DMS153 (cell line): ENCODE results near the gene FAM237B.
"Not testable (repeated sequence)": the region's sequence is repeated elsewhere in the genome, so short reads cannot be mapped to it uniquely, and the experiment has no call there.

ENCODE experiments used
- DNase-seq: peaks from one replicate; lab custom pipeline; 2025; lab: John Stamatoyannopoulos, UW

Gene FAM237B

DNA sequence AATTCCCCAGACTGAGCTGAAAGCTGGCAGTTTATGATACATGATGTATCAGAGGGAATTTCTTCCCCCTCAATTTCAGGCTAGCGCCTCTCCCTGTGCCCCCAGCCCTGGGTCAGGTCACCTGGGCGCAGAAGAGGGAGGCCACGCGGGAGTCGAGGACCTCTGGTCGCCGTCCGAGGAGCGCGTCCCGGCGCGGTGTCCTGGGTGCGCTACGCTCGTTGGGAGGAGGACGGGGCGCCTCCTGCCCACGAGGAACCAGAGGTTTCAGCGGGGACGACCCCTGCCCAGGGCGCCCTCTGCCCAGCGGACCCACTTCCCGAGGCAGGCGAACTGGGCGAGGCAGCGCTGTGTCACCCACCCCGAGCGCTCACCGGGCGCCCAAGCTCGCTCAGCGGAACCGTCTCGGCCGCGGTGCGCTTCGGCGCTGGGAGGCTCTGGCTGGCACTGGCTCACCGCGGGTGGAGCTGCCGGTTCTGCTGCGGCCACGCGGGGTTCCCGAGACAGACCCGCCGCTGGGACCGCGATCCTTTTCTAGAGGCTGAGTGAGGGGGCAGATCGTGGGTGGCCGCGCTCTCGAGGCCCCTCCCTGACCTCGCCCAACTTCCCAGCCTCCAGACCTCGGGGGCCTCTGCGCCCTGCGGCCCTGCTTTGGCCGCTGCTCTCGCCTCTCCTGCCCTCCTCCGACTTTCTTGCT is at the start of gene FAM237B:
Gene FAM237B, minus strand, starts transcription at position 504 of the 694 bp plus-strand sequence. CDS start 1,556 bp downstream, outside the sequence.
- no peak for DNase-seq

DNA sequence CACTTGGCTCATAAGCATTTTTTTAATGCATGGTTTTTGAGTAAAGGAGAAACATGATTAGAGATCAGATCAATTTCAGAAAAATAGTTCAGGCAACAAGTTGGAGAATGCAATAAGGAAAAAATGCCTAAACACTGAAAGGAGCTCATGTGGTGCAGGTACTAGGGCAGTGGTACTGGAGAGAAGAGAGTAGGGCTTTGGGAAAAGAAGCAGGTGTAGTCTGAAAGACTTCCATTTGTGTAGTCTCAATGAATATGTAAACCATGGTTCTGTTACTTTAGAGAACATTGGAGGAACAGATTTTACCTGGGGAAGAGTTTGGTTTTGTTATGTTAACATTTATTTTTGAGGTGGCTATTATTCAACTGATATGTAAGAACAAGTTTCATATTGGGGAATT is 30.9 kb upstream of the FAM237B start:
- no peak for DNase-seq

DNA sequence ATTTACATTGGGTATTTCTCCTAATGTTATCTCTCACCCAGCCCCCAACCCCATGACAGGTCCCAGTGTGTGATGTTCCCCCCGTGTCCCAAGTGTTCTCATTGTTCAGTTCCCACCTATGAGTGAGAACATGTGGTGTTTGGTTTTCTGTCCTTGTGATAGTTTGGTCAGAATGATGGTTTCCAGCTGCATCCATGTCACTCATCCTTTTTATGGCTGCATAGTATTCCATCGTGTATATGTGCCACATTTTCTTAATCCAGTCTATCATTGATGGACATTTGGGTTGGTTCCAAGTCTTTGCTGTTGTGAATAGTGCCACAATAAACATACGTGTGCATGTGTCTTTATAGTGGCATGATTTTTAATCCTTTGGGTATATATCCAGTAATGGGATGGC is 28.9 kb upstream of the FAM237B start:
- not testable (repeated sequence) for DNase-seq

DNA sequence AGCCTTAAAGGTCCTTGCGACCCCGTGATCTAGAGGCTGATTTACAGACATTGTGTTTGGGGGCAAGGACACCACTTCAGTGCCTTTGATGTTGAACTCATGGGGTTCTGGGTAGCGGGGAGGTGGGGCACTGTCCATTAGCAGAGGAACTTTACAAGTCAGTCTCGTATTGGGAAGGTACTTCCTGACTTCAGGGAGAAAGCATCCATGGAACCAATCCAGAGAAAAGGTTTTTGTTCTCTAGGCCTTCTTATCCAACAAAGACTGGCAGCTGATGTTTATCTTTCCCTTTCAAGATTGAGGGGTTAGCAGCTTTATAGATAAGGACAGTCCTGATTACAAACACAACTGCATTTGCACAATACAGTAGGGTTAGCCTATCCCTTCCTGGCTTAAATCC is 28.2 kb upstream of the FAM237B start:
- DNase-seq, result no peak

DNA sequence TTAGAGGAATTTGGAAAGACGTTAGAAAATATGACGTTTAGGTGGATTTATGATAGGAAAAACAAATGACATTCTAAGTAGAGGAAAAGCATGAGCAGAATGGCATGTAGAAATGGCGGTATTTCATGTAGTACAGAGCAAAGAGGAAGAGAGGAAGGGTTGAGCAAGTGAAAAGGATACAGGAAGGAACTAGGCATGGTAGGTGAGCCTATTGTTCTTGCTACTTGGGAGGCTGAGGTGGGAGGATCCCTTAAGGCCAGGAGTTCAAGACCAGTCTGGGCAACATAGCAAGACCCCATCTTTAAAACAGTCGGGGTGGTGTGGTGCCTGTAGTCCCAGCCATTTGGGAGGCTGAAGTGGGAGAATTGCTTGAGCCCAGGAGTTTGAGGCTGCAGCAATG is 26.7 kb upstream of the FAM237B start:
- DNase-seq, result no peak

DNA sequence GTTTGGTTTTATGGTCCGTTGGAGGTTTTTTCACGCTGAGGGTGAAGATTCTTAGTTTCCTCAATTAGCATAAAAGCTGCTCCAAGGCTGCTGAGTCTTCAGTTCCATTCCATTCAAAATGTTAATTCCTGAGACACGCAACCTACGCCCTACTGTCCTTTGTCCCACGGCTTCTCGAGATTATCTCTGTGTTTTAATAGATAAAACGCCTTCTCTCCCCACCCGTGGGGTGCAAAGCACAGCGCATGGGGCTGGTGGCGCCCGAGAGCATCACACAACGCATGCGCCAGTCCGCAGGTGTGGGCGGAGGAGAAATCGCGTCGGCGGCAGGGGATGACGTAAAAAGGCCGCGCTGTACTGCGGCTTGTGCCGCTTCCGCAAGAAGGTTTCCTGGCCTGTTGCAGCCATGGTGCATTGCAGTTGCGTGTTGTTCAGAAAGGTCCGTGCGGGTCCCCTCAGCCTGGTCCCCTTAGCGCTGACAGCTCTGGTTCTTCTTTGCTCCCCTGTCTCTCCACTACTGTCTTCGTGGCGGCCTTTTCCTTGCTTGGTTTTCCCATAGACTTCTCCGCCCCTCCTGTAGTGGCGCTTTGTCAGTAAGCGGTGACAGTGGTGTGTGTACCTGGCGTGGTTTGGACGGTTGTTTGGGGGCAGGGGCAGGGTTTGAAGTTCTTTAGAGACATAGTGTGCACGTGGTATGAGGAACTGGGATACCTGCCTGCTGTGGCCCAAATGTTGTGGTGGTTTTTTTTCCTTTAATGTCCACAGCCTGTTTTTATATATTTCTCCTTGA is 25.4 kb upstream of the FAM237B start, which contains the start of gene GTPBP10:
Gene GTPBP10, plus strand, starts transcription at position 381 of the 790 bp plus-strand sequence. Its CDS starts 26 bp downstream, at position 407.
- peak; percentile 84 for DNase-seq

DNA sequence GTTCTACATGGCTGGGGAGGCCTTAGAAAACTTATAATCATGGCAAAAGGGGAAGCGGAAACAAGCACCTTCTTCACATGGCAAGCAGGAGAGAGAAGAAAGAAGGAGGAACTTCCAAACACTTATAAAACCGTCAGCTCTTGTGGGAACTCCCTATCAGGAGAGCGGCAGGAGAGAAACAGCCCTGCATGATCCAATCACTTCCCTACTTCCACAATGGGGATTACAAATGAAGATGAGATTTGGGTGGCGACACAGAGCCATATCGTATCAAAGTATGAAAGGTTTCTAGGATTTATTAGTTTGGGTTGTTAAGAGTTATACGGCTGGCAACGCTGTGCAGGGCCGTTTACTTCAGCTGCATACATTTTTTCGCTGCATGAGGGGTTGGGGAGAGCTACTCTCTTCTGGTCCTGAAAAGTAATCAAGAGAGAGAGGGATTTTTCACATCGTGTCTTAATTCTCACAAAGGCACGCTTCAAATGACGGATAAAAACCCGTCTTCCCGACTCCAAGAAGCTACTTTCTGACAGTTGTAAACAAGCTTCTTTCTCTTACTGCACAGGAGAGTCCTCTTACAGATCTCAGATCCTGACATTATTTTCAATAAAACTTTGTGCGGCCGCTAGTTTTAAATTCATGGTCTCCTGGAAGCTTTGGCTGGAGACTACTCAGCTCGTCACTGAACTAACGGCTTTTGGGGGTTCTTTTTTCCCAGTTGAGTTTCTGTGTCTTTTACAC is 24.7 kb upstream of the FAM237B start:
- DNase-seq, result no peak

DNA sequence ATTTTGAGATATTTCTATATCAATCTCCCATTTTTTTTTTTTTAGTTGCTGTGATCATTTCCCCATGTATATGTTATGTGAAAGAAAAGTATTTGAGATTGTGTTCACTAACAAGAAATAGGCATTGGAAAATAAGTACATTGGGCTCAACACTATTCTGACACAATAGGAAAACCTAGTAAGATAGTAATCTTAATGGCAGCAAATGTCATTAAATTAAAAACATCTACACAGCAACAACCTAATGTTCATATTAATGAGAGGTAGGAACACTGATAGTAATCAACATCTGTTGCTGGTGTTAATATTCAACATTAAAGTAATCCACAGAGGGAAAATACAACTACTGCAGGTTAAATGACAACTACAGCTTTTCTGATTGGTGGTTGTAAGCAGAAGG is 23.9 kb upstream of the FAM237B start:
- DNase-seq, result no peak

DNA sequence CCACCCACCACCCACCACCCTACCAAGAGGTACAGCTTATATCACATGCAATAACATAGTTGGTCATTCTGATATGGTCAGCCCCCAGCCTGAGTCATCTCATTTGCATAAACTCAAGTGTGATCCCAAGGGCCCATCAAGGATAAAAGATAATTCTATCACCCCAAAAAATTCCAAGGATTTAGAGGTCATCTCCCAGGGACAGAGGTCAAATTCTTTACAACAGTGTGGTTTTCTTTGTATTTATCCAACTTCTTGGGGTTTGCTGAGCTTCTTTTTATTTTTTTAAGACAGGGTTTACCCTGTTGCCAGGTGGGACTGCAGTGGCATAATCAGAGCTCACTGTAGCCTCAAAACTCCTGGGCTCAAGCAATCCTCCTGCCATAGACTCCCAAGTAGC is 16.0 kb upstream of the FAM237B start:
- DNase-seq, result no peak

DNA sequence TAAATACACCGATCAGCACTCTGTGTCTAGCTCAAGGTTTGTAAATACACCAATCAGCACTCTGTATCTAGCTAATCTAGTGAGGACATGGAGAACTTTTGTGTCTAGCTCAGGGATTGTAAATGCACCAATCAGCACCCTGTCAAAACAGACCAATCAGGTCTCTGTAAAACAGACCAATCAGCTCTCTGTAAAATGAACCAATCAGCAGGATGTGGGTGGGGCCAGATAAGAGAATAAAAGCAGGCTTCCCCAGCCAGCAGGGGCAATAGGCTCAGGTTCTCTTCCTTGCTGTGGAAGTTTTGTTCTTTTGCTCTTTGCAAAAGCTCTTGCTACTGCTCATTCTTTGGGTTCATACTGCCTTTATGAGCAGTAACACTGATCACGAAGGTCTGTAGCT is 13.8 kb upstream of the FAM237B start:
- not testable (repeated sequence) for DNase-seq

DNA sequence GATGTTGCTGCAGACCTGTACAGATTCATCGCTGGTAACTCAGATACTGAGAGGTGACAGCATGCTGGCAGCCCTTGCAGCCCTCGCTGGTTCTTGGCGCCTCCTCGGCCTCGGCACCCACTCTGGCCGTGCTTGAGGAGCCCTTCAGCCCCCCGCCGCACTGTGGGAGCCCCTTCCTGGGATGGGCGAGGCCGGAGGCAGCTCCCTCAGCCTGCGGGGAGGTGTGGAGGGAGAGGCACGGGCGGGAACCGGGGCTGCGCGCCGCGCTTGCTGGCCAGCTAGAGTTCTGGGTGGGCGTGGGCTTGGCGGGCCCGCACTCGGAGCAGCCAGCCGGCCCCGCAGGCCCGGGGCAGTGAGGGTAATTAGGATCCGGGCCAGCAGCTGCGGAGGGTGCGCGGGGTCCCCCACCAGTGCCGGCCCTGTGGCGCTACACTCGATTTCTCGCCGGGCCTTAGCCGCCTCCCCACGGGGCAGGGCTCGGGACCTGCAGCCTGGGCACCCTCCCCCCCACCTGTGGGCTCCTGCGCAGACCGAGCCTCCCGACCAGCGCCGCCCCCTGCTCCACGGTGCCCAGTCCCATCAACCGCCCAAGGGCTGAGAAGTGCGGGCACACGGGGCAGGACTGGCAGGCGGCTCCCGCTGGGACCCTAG is 13.2 kb upstream of the FAM237B start:
- no peak for DNase-seq

DNA sequence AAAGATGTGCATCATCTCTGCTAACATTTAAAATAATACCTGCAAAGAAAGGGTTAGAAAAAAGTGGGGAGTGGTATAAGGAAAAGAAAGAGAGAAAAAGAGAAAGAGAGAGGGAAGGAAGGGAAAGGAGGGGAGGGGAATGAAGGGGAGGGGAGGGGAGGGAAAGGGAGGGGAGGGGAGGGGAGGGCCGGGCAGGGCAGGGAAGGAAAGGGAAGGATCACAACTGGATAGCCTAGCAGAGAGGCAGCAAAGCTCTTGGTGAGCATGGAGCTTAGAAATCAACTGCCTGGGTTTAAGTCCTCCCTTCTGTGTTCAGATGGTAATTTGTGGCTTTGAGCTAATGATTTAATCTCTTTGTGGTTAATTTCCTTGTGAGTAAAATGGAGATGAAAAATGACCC is 5.4 kb upstream of the FAM237B start:
- no peak for DNase-seq

DNA sequence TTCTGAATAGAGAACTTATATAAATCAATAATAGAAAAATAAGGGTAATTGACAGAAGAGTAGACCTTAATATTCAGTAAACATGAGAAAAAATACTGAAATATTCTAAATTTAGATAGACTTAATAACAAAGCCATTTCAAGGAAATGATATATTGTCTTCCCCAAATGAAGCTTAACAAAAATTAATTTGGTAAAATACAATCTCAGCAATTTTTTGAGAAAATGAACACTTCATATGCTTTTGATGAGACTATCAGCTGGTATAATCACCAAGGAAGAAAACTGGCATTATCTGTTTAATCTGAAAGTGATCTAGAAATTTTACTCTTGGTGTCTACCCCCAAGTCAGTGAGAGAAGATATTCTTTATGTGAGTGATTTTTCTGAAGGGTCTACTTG is 1.7 kb upstream of the FAM237B start:
- DNase-seq, result no peak

DNA sequence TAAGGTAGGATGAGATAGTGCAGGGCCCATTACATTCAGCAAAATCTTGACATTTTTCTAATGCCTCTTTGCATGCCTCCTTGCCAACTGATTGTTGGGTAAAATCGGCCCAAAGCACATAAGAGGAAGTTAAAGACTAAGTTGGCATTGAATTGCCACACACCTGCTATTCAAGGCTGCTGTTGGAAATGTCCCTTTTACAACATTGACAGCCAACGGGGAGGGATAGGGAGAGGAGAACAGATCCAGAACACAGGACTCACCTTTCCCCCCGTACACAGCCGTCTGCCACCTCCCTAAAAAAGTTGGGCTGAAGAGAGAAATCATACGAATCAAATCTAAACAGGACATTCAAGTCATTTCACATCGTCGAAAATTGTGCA is 695 bp downstream of the FAM237B start:
- no peak for DNase-seq

DNA sequence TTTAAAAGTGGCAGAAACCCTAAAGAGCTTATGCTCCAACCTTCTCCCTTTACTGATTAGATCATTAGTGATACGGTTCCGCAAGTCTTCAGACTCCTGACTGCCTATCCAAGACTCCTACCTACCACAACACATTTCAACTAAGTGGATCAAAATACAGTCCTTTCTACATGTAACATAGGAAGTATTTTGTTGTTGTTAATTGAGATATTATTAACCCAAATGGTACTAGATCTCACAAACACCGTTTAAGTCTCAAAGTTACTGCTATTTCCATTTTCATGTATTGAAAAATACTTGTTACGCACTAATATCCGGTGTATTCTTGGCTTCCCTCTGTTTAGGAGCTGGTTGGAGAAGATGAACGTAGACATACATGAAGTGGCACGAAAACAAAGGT is 1.1 kb downstream of the FAM237B start:
- DNase-seq, result no peak

DNA sequence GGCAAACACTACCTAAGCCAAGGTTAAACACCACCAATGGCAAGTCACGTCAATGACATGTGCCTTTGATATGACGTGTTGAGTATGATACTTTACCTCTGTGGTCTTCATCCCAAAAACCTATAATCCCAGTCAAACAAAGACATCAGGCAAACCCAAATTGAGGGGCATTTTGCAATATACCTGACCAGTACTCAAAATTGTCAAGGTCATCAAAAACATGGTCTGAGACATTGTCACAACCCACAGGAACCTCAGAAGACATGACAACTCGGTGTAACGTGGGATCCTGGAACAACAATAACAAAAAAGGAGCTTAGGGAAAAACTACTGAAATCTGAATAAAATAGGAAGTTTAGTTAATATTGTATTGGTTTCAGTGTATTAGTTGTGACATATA is 7.2 kb downstream of the FAM237B start:
- DNase-seq, result no peak

DNA sequence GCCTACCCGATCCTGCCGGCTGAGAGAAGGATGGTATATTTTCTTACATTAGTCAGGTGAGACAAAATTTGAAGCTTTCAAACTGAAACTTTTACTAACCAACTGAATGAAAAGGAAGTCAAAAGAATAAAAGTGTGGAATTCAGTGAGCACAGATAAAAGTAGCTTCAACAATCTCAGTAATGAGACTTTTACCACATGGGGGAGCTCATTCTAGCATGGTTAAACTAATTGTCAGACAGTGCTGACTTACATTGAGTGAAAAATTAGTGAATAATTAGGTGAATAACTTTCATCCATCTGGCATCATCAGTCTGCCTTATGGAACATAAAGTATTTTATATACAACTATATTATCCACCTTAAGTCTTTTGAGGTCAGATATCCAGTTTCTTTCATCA is 8.4 kb downstream of the FAM237B start:
- no peak for DNase-seq

DNA sequence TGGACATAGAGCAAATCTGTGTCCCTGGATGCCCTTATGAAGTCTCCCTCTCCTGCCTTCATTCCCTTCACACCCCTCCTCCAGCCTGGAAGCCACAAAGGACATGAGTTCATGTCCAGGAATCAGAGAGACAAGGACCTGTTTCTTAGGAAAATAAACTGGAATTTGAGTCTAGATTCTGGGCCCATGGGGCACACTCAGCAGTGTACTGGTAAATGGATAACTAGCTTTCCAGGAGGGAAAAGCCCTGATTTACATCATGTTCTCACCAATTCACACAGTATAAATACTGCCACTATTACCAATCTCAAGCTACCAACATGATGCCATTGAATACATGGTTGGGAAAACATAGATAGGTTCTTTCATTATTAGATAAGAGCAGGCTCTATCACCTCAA is 9.9 kb downstream of the FAM237B start:
- no peak for DNase-seq

DNA sequence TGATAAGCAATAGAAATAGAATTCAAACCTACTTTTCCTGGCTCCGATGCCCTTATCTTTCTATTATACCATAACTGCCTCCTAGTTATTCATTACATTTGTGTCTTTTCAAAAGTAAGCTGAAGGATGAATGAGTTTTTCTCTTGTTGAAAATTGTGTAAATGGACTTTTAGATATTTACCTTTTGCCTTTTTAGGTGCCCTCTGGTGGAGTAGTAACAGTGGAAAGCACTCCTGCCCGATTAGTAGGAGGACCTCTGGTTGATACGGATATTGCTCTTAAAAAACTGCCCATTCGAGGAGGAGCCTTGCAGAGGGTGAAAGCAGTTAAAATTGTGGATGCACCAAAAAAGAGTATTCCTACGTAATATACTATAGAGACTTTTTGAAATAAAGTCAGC is 11.2 kb downstream of the FAM237B start:
- DNase-seq, result no peak

DNA sequence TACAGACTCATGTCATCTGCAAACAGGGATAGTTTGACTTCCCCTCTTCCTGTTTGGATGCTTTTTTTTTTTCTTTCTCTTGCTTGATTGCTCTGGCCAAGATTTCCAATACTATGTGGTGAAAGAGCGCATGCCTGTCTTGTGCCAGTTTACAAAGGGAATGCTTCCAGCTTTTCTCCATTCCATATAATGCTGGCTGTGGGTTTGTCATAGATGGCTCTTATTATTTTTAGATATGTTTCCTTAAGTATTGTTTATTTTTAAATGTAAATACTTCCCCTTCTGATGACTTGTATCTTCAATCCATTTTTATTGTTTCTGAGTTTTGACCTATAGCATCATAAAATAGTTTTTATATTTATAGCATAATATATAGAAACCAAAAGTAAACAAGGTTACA is 17.9 kb downstream of the FAM237B start:
- DNase-seq, result no peak

DNA sequence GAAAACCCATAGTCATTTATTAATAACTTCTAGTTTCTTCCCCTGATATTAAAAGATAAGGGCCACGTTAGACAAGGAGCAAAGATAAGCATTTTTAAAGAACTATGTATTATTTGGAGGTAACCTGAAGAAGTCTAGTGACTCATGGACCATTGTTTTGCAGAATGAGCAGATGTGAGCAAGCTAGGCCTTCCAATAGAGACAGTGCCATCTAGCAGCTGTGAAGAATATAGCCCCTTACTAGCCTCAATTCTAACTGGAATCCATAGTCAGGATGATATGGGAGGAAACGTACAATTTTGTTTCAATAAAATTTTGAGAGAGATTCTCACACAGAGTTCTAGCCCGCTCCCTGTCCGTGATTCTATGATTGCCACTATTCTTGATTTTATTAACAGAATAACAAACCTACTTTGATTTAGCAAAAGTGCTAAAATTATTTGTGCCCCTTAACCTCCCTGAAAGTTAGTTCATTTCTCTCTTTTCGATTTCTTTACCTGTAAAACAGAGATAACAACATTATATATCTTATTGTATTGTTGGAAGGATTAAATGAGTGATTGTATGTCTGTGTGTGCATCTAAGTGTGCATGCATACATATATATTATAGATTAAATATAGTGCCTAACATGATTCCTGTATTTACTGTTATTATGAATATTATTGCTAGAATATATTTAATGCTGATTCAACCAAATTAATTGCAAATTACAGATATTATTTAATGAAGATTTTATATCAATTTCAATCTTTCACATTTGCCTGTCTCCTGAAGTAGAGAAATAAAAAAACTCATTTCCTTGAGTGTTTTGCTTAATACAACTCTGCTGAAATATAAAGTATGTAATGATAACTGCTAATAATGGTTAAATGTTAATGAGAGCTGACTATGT is 22.7 kb downstream of the FAM237B start:
- DNase-seq, result peak; percentile 15
